CD4-positive, alpha-beta T cell treated with Interleukin-1 beta for 1 hour (primary cell): ENCODE measurements around the gene CREB3L1.
A peak's percentile ranks its signal among the peaks of the same experiment; 100 is the strongest.

Experiments used
- DNase-seq, 2 donors: peaks; one replicate each; pipeline ENCODE4 v3.0.0-alpha.2; 2020 to 2022

Gene CREB3L1

GRCh38 chr11:46347637-46348311 is 70.3 kb downstream of the CREB3L1 start:
- DNase-seq: no peak

GRCh38 chr11:46348566-46349401 is 71.3 kb downstream of the CREB3L1 start:
- DNase-seq: peak; percentile 46 to 67

GRCh38 chr11:46350695-46351094 is 73.2 kb downstream of the CREB3L1 start:
- DNase-seq: no peak

- no peak for DNase-seq
Measured at GRCh38 chr11:46351148-46351547, 73.7 kb downstream of the CREB3L1 start.

GRCh38 chr11:46351606-46352005 is 74.1 kb downstream of the CREB3L1 start:
- DNase-seq: no peak

GRCh38 chr11:46352063-46352841 is 74.8 kb downstream of the CREB3L1 start:
- peak; percentile 79 to 86 for DNase-seq

- DNase-seq: no peak
Measured at GRCh38 chr11:46353698-46354097, 76.2 kb downstream of the CREB3L1 start.

GRCh38 chr11:46356924-46357482 is 79.5 kb downstream of the CREB3L1 start:
- no peak for DNase-seq

- no peak for DNase-seq
Measured at GRCh38 chr11:46357483-46357936, 80.0 kb downstream of the CREB3L1 start.

- DNase-seq: no peak
Measured at GRCh38 chr11:46359953-46360352, 82.5 kb downstream of the CREB3L1 start.

GRCh38 chr11:46360878-46361277 is 83.4 kb downstream of the CREB3L1 start:
- DNase-seq: no peak

- peak; percentile 61 to 65 for DNase-seq
Measured at GRCh38 chr11:46361283-46362155, 84.1 kb downstream of the CREB3L1 start.

- no peak for DNase-seq
Measured at GRCh38 chr11:46362156-46363030, 84.9 kb downstream of the CREB3L1 start.

GRCh38 chr11:46363031-46363407 is 85.6 kb downstream of the CREB3L1 start:
- DNase-seq: peak in 1 of 2 donors; percentile 63

- DNase-seq: no peak
Measured at GRCh38 chr11:46363455-46364005, 86.1 kb downstream of the CREB3L1 start.

GRCh38 chr11:46364056-46364455 is 86.6 kb downstream of the CREB3L1 start:
- DNase-seq: no peak

GRCh38 chr11:46364791-46365190 is 87.3 kb downstream of the CREB3L1 start:
- no peak for DNase-seq

GRCh38 chr11:46366260-46366659 is 88.8 kb downstream of the CREB3L1 start:
- DNase-seq: no peak

- DNase-seq: no peak
Measured at GRCh38 chr11:46366661-46367161, 89.2 kb downstream of the CREB3L1 start.

GRCh38 chr11:46367244-46367915 is 89.9 kb downstream of the CREB3L1 start:
- DNase-seq: peak; percentile 72 to 79
